Measurements from ENCODE around the gene ZKSCAN3.
"Not testable (repeated sequence)": the region's sequence is repeated elsewhere in the genome, so short reads cannot be mapped to it uniquely, and the experiment has no call there.

ZKSCAN3 gene

GRCh38 chr6:28353356-28353755 is 3.6 kb downstream of the ZKSCAN3 start:
- TF ChIP-seq POLR2A (IDR thresholded peaks at IDR 0.05; ENCODE audit: low read length): no peak
- no peak for TF ChIP-seq GATA1 (IDR thresholded peaks at IDR 0.05; ENCODE audit: low read depth, low read length)
- peak in 1 of 2 experiments; percentile 7 for DNase-seq

GRCh38 chr6:28353981-28354676 is 4.4 kb downstream of the ZKSCAN3 start:
- peak; percentile 37 to 69 for DNase-seq
- no peak for TF ChIP-seq POLR2A (IDR thresholded peaks at IDR 0.05; ENCODE audit: low read length)

GRCh38 chr6:28354688-28355554 is 5.2 kb downstream of the ZKSCAN3 start:
- peak; percentile 15 to 38 for DNase-seq
- TF ChIP-seq GATA1 (IDR thresholded peaks at IDR 0.05; ENCODE audit: low read depth, low read length) (no peak), POLR2A (IDR thresholded peaks at IDR 0.05; ENCODE audit: low read length) (no peak)

GRCh38 chr6:28355743-28356665 is 6.3 kb downstream of the ZKSCAN3 start:
- peak; percentile 89 to 91 for DNase-seq
- TF ChIP-seq GATA1 (IDR thresholded peaks at IDR 0.05; ENCODE audit: low read depth, low read length): no peak
- peak; percentile 34 for TF ChIP-seq POLR2A (IDR thresholded peaks at IDR 0.05; ENCODE audit: low read length)

- TF ChIP-seq GATA1 (IDR thresholded peaks at IDR 0.05; ENCODE audit: low read depth, low read length) (no peak), POLR2A (IDR thresholded peaks at IDR 0.05; ENCODE audit: low read length) (no peak)
- DNase-seq: no peak
These were observed 6.9 kb downstream of the ZKSCAN3 start for GRCh38 chr6:28356666-28357020.

- peak; percentile 17 to 22 for DNase-seq
- no peak for TF ChIP-seq GATA1 (IDR thresholded peaks at IDR 0.05; ENCODE audit: low read depth, low read length)
- no peak for TF ChIP-seq POLR2A (IDR thresholded peaks at IDR 0.05; ENCODE audit: low read length)
These were observed 7.3 kb downstream of the ZKSCAN3 start for GRCh38 chr6:28357036-28357435.

GRCh38 chr6:28359562-28359961 is 9.8 kb downstream of the ZKSCAN3 start:
- not testable (repeated sequence) for DNase-seq

- TF ChIP-seq POLR2A (IDR thresholded peaks at IDR 0.05; ENCODE audit: low read length) (no peak), GATA1 (IDR thresholded peaks at IDR 0.05; ENCODE audit: low read depth, low read length) (no peak)
- no peak for DNase-seq
These were observed 11.2 kb downstream of the ZKSCAN3 start for GRCh38 chr6:28360961-28361360.

- DNase-seq: not testable (repeated sequence)
These were observed 15.8 kb downstream of the ZKSCAN3 start for GRCh38 chr6:28365590-28365989.

- TF ChIP-seq POLR2A (IDR thresholded peaks at IDR 0.05; ENCODE audit: low read length) (no peak), GATA1 (IDR thresholded peaks at IDR 0.05; ENCODE audit: low read depth, low read length) (no peak)
- no peak for DNase-seq
These were observed 18.8 kb downstream of the ZKSCAN3 start for GRCh38 chr6:28368522-28368921.

- no peak for DNase-seq
- TF ChIP-seq GATA1 (IDR thresholded peaks at IDR 0.05; ENCODE audit: low read depth, low read length): no peak
- TF ChIP-seq POLR2A (IDR thresholded peaks at IDR 0.05; ENCODE audit: low read length): no peak
These were observed 19.7 kb downstream of the ZKSCAN3 start for GRCh38 chr6:28369463-28369862.

GRCh38 chr6:28370440-28370839 is 20.7 kb downstream of the ZKSCAN3 start:
- DNase-seq: peak in 1 of 2 experiments; percentile 11
- TF ChIP-seq POLR2A (IDR thresholded peaks at IDR 0.05; ENCODE audit: low read length) (no peak), GATA1 (IDR thresholded peaks at IDR 0.05; ENCODE audit: low read depth, low read length) (no peak)

- no peak for TF ChIP-seq POLR2A (IDR thresholded peaks at IDR 0.05; ENCODE audit: low read length)
- TF ChIP-seq GATA1 (IDR thresholded peaks at IDR 0.05; ENCODE audit: low read depth, low read length): no peak
- no peak for DNase-seq
These were observed 21.5 kb downstream of the ZKSCAN3 start for GRCh38 chr6:28371280-28371679.
